GM12878 (cell line): Measurements from ENCODE around the gene SSBP3.
"Not testable (repeated sequence)": the region's sequence is repeated elsewhere in the genome, so short reads cannot be mapped to it uniquely, and the experiment has no call there.

ENCODE experiments used
- CBX3 ChIP-seq: fragments of 200-600 bp; sonication (generic); IDR thresholded peaks from 2 replicates; pipeline ENCODE4 v1.6.1; 2016; ENCODE audit warnings: low read depth, borderline replicate concordance
- JUND ChIP-seq: IDR thresholded peaks from 2 replicates; pipeline ENCODE4 v1.6.1; 2012; ENCODE audit warnings: low read depth, mild to moderate bottlenecking, low read length, improper control_type of control experiment, moderate library complexity
- MAX ChIP-seq: IDR thresholded peaks from 2 replicates; pipeline ENCODE4 v1.6.1; 2012; ENCODE audit warnings: low read depth, low read length, improper control_type of control experiment
- POLR2A ChIP-seq: IDR thresholded peaks from 2 replicates; pipeline ENCODE4 v1.6.1; 2011; ENCODE audit warnings: low read depth, mild to moderate bottlenecking, low read length
- ZNF24 ChIP-seq: fragments of 450-650 bp; IDR thresholded peaks from 2 replicates; pipeline ENCODE4 v1.6.1; 2017; ENCODE audit warnings: antibody characterized with exemption, mild to moderate bottlenecking

GRCh38 chr1:54449431-54449830 lies 43.2 kb upstream of the SSBP3 start:
- TF ChIP-seq ZNF24, CBX3, MAX, JUND, POLR2A: not testable (repeated sequence)
